B cell (primary cell): ENCODE measurements around the gene NUMB. TPM values are rescaled to one million over a fixed set of nuclear protein-coding genes. Genes with fewer than 3 reads are reported as not detected.
"Not testable (repeated sequence)": the region's sequence is repeated elsewhere in the genome, so short reads cannot be mapped to it uniquely, and the experiment has no call there.

Experiments
- ATAC-seq: fragments of 200-7000 bp; cut with Tn5 transposase; one replicate; pipeline ENCODE4 v1.10.0; 2021; ENCODE audit warnings: low read depth, mild to moderate bottlenecking, moderate number of reproducible peaks, moderate library complexity
- CTCF ChIA-PET: fragments of 350-600 bp; sonication (Branson Sonifier 250); formaldehyde crosslinking; loops from one replicate; lab custom pipeline; 2021; ENCODE audit warnings: antibody characterized with exemption, inconsistent platforms; lab: Charles Lee
- POLR2A ChIA-PET: fragments of 350-600 bp; sonication (Branson Sonifier 250); formaldehyde crosslinking; loops from one replicate; lab custom pipeline; 2021; ENCODE audit warnings: antibody characterized with exemption; lab: Charles Lee
- DNase-seq: peaks from one replicate; pipeline ENCODE4 v3.0.0; 2013
- H2AFZ ChIP-seq: 2 replicates; pipeline ENCODE4 v1.6.1; 2012; ENCODE audit warnings: mild to moderate bottlenecking, low read depth, low read length; ENCODE audit not compliant: insufficient read depth, poor library complexity, severe bottlenecking
- H3K27ac ChIP-seq, 2 donors: 1 replicate in 1 of 2; 2 replicates in 1 of 2; pipeline ENCODE4 v1.5.1; 2012 to 2013; ENCODE audit warnings: low read length in 2 of 2, mild to moderate bottlenecking in 2 of 2, moderate library complexity in 1 of 2
- H3K27me3 ChIP-seq, 4 experiments: fragments of 200-600 bp in 1 of 4; sonication (generic) in 1 of 4; replicated peaks in 1 of 4; 1 replicate in 2 of 4; 2 replicates in 2 of 4; pipeline versions ENCODE4 v1.6.1 to v1.7.0; 2013 to 2016; ENCODE audit warnings: low read length in 3 of 4, mild to moderate bottlenecking in 2 of 4, mixed read lengths in 1 of 4, moderate library complexity in 1 of 4; ENCODE audit not compliant: insufficient read depth in 4 of 4, control insufficient read depth in 3 of 4; ENCODE audit errors: control extremely low read depth in 1 of 4
- H3K36me3 ChIP-seq, 2 experiments: replicated peaks in 1 of 2; 1 replicate in 1 of 2; 2 replicates in 1 of 2; pipeline versions ENCODE4 v1.6.1 to v1.7.1; 2013; ENCODE audit warnings: low read length in 1 of 2; ENCODE audit not compliant: insufficient read depth in 2 of 2, control insufficient read depth in 1 of 2; ENCODE audit errors: control extremely low read depth in 1 of 2, extremely low read depth in 1 of 2
- H3K4me1 ChIP-seq, 2 donors: fragments of 200-600 bp in 1 of 2; sonication (generic) in 1 of 2; 1 replicate in 1 of 2; 2 replicates in 1 of 2; pipeline versions ENCODE4 v1.5.1 to v1.6.1; 2013 to 2017; ENCODE audit warnings: low read length in 2 of 2; ENCODE audit not compliant: control insufficient read depth in 2 of 2, insufficient read depth in 2 of 2
- H3K4me2 ChIP-seq: replicated peaks from 2 replicates; pipeline ENCODE3; 2012; ENCODE audit warnings: mild to moderate bottlenecking, low read depth, low read length; ENCODE audit not compliant: poor library complexity, severe bottlenecking
- H3K4me3 ChIP-seq, 5 experiments: fragments of 200-600 bp in 1 of 5; sonication (generic) in 1 of 5; 1 replicate in 3 of 5; 2 replicates in 2 of 5; pipeline versions ENCODE4 v1.5.1 to v1.7.0; 2011 to 2016; ENCODE audit warnings: low read length in 4 of 5, mild to moderate bottlenecking in 4 of 5, low read depth in 2 of 5, control low read depth in 1 of 5, moderate library complexity in 1 of 5; ENCODE audit not compliant: insufficient read depth in 1 of 5; ENCODE audit errors: control extremely low read depth in 1 of 5, extremely low read depth in 1 of 5
- H3K79me2 ChIP-seq: fragments of 200-600 bp; sonication (generic); one replicate; pipeline ENCODE4 v1.6.0; 2016; ENCODE audit warnings: low read length; ENCODE audit not compliant: control insufficient read depth, insufficient read depth
- H3K9ac ChIP-seq: fragments of 200-600 bp; sonication (generic); 2 replicates; pipeline ENCODE4 v1.6.1; 2017; ENCODE audit warnings: mild to moderate bottlenecking, low read length, moderate library complexity
- H3K9me3 ChIP-seq, 3 donors: one replicate each; pipeline versions ENCODE4 v1.6.1 to v1.7.1; 2013; ENCODE audit warnings: low read length in 2 of 3; ENCODE audit not compliant: control insufficient read depth in 2 of 3, insufficient read depth in 1 of 3; ENCODE audit errors: control extremely low read depth in 1 of 3
- H4K20me1 ChIP-seq: 2 replicates; pipeline ENCODE4 v1.6.0; 2012; ENCODE audit warnings: mild to moderate bottlenecking, low read length; ENCODE audit not compliant: insufficient read depth, control insufficient read depth, poor library complexity, severe bottlenecking
- H3K27ac Mint-ChIP-seq: one replicate; pipeline ENCODE4 v1.8.0; 2021; ENCODE audit warnings: mixed read lengths
- H3K27me3 Mint-ChIP-seq: one replicate; pipeline ENCODE4 v1.8.0; 2021; ENCODE audit warnings: mixed read lengths
- H3K4me1 Mint-ChIP-seq: one replicate; pipeline ENCODE4 v1.8.0; 2021; ENCODE audit warnings: mixed read lengths
- H3K4me3 Mint-ChIP-seq: one replicate; pipeline ENCODE4 v1.8.0; 2021; ENCODE audit warnings: mixed read lengths
- H3K9me3 Mint-ChIP-seq: one replicate; pipeline ENCODE4 v1.8.0; 2022; ENCODE audit warnings: mixed read lengths; ENCODE audit not compliant: insufficient read depth
- EZH2 ChIP-seq: IDR thresholded peaks from 2 replicates; pipeline ENCODE4 v1.6.1; 2012; ENCODE audit warnings: borderline replicate concordance, low read depth, mild to moderate bottlenecking, moderate library complexity, low read length; ENCODE audit not compliant: insufficient read depth, poor library complexity, severe bottlenecking
- WGBS: methylation state at CpG from one replicate; pipeline ENCODE4 v1.1.5; 2013; ENCODE audit warnings: missing lambda C conversion rate; ENCODE audit not compliant: insufficient coverage; 5-methylcytosine and 5-hydroxymethylcytosine counted together
- intact Hi-C: fragments of 100-400 bp; cut with micrococcal nuclease; formaldehyde crosslinking; loops from one replicate; pipeline ENCODE4 v1.10.0; 2022
- polyA plus RNA-seq: library from polyadenylated mRNA; depleted of rRNA; stranded (reverse); fragments of >200 nt; gene quantifications from 2 replicates; pipeline ENCODE4 v1.2.3, GENCODE V29; 2012
- total RNA-seq, 2 donors: library from RNA; stranded (reverse); fragments of 120-200 nt in 1 of 2; gene quantifications; 1 replicate in 1 of 2; 2 replicates in 1 of 2; pipeline versions ENCODE4 v1.2.3 to v1.2.4, GENCODE V29; 2013 to 2022
- TF ChIP-seq, protein P1 (sequence below): fragments of 200-600 bp; IDR thresholded peaks from one replicate; pipeline ENCODE4 v1.8.0; 2022; ENCODE audit warnings: antibody characterized with exemption, mild to moderate bottlenecking

Gene NUMB
- total and polyA plus RNA-seq, 2 donors (not counting 1 experiment from before 2014, with no cell fraction given), result 63.4 to 102 TPM

DNA sequence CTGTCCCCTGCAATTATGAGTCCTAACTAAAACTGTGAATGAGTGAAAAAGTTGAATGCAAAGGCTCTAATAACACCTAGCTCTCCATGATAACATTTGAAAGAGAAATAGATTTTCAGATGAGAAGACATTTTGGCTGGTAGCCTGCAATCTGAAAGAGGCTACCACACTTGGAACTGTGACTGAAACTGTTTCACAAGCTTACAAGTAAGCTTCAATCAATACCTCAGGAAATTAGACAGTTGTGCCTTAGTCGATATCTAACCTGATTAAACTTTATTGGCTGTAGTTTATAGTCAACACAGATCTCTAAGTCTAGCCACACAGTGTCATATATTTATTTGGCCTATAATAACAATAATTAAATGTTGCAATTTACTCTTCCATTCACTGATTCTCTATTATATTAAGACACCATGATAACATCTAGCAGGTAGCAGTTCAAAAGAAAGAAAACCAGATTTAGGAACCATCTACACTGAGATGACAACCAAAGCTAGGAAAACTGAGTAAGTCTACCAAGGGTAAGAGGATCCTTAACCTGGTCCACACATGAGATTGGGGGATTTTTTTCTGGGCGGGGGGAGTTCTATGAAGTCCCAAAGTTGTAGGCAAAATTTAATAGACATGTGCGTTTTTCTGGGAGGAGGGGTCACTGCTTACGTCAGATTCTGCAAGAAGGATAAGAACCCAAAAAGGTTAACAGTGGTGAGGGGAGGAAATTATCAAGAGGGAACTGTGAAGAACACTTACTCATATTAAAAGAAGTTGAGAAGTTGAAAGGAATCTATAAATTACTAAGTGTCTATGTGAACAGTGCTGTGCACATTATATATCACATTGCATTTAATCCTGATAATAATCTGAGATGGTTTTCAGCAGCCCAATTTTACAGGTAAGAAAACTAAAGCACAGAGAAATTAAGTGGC is 65.8 kb downstream of the NUMB start:
- Histone ChIP-seq H3K36me3 (no peaks in the 10 kb centered on the region), H3K27me3 (no peaks in the 10 kb centered on the region), H3K9me3 (peaks cover 0 to 8% (median 0%) of the 10 kb centered on the region in 3 donors), H3K27ac (no peak overlapping the region), H3K4me1 (peaks cover 8 to 18% of the 10 kb centered on the region in 2 donors), H4K20me1 (no peaks in the 10 kb centered on the region), H3K4me2 (no peak overlapping the region), H3K4me3 (no peak overlapping the region), H3K79me2 (peaks cover 65% of the 10 kb centered on the region), H2AFZ (no peak overlapping the region), H3K9ac (no peak overlapping the region)
- Mint-ChIP-seq H3K9me3 (no peaks in the 10 kb centered on the region), H3K27me3 (no peaks in the 10 kb centered on the region), H3K4me1 (peaks cover 45% of the 10 kb centered on the region), H3K27ac (peak overlapping the region; percentile 37), H3K4me3 (no peak overlapping the region)
- POLR2A ChIA-PET, result no interaction called here
- CTCF ChIA-PET, result no interaction called here
- 86% methylated on average over 1 of the region's 4 CpGs for WGBS
- DNase-seq (no peak), ATAC-seq (no peak)
- TF ChIP-seq, protein P1, sequence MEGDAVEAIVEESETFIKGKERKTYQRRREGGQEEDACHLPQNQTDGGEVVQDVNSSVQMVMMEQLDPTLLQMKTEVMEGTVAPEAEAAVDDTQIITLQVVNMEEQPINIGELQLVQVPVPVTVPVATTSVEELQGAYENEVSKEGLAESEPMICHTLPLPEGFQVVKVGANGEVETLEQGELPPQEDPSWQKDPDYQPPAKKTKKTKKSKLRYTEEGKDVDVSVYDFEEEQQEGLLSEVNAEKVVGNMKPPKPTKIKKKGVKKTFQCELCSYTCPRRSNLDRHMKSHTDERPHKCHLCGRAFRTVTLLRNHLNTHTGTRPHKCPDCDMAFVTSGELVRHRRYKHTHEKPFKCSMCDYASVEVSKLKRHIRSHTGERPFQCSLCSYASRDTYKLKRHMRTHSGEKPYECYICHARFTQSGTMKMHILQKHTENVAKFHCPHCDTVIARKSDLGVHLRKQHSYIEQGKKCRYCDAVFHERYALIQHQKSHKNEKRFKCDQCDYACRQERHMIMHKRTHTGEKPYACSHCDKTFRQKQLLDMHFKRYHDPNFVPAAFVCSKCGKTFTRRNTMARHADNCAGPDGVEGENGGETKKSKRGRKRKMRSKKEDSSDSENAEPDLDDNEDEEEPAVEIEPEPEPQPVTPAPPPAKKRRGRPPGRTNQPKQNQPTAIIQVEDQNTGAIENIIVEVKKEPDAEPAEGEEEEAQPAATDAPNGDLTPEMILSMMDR, result no peak
- TF ChIP-seq EZH2, result no peak
- intact Hi-C loops, result no loop called here

DNA sequence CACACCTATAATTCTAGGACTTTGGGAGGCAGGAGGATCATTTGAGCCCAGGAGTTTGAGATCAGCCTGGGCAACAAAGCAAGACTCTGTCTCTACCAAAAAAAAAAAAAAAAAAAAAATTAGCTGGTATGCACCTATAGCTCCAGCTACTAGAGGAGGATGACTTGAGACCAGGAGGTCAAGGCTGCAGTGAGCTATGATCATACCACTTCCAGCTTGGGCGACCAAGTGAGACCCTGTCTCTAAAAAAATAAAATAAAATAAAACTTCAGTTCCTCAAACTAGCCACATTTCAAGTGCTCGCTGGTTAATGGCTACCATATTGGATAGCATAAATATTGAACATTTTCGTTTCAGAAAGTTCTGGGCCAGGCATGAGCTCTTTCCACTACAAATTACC is 70.5 kb downstream of the NUMB start:
- Histone ChIP-seq H3K4me1 (peaks cover 7 to 18% of the 10 kb centered on the region in 2 donors), H3K9me3 (peaks cover 0 to 25% (median 7%) of the 10 kb centered on the region in 3 donors), H3K79me2 (peaks cover 61% of the 10 kb centered on the region)
- H3K4me3 ChIP-seq, H3K27me3 ChIP-seq, DNase-seq, H3K27me3 Mint-ChIP-seq, H3K9ac ChIP-seq, intact Hi-C loops, H3K27ac Mint-ChIP-seq, H3K36me3 ChIP-seq, H3K27ac ChIP-seq, H4K20me1 ChIP-seq, H3K4me2 ChIP-seq, H2AFZ ChIP-seq, H3K9me3 Mint-ChIP-seq, H3K4me3 Mint-ChIP-seq: not testable (repeated sequence)
- no CpG with 5 or more reads among the region's 3 CpGs for WGBS
- peaks cover 48% of the 10 kb centered on the region for H3K4me1 Mint-ChIP-seq
- ChIA-PET CTCF (interaction anchor here (0.6 to 1.7 kb wide), 4 partner anchors 8 to 93 kb away, joined by 3 to 4 read pairs (median 3); no protein-coding TSS in a partner anchor), POLR2A (interaction anchor here (0.6 to 0.7 kb wide), 2 partner anchors 20 to 42 kb away, joined by 6 read pairs; no protein-coding TSS in a partner anchor)
- ATAC-seq, result peak; percentile 64
